HepG2 (cell line): Measurements from ENCODE around the gene SIVA1. TPM values are rescaled to one million over a fixed set of nuclear protein-coding genes. Genes with fewer than 3 reads are reported as not detected.

ENCODE experiments used
- ARID3A ChIP-seq: IDR thresholded peaks from 2 replicates; pipeline ENCODE4 v1.6.1; 2012; ENCODE audit warnings: low read depth, low read length, improper control_type of control experiment
- CEBPG ChIP-seq: IDR thresholded peaks from 2 replicates; pipeline ENCODE4 v1.6.1; 2016
- CSRNP1 ChIP-seq: sonication (generic); formaldehyde crosslinking; IDR thresholded peaks from 2 replicates; pipeline ENCODE4 v1.8.1; 2023; ENCODE audit warnings: mild to moderate bottlenecking, missing genetic modification reagents
- DDIT3 ChIP-seq: sonication (generic); formaldehyde crosslinking; IDR thresholded peaks from 2 replicates; pipeline ENCODE4 v1.4.0; 2020; ENCODE audit warnings: mild to moderate bottlenecking, missing genetic modification reagents
- ERF ChIP-seq: IDR thresholded peaks from 2 replicates; pipeline ENCODE4 v1.6.1; 2018; ENCODE audit warnings: missing biosample characterization, missing genetic modification reagents
- HOXD1 ChIP-seq: sonication (generic); formaldehyde crosslinking; IDR thresholded peaks from 2 replicates; pipeline ENCODE4 v1.5.0; 2020; ENCODE audit warnings: missing genetic modification reagents
- IRF2 ChIP-seq: IDR thresholded peaks from 2 replicates; pipeline ENCODE4 v1.6.1; 2018; ENCODE audit warnings: missing genetic modification reagents, missing compliant biosample characterization
- MED1 ChIP-seq: sonication (generic); formaldehyde crosslinking; IDR thresholded peaks from 2 replicates; pipeline ENCODE4 v1.4.0; 2020; ENCODE audit warnings: missing genetic modification reagents
- MEF2D ChIP-seq: sonication (generic); formaldehyde crosslinking; IDR thresholded peaks from 2 replicates; pipeline ENCODE4 v1.5.1; 2020; ENCODE audit warnings: mild to moderate bottlenecking, missing genetic modification reagents
- PBX2 ChIP-seq: IDR thresholded peaks from 2 replicates; pipeline ENCODE4 v1.6.1; 2016; ENCODE audit warnings: control low read depth
- RBFOX2 ChIP-seq: fragments of 200-400 bp; formaldehyde crosslinking; IDR thresholded peaks from 2 replicates; pipeline ENCODE4 v1.6.1; 2017; ENCODE audit warnings: low read depth, mild to moderate bottlenecking, low read length
- RORA ChIP-seq: sonication (generic); formaldehyde crosslinking; IDR thresholded peaks from 2 replicates; pipeline ENCODE4 v1.5.0; 2020; ENCODE audit warnings: mild to moderate bottlenecking, missing genetic modification reagents, moderate library complexity
- SUZ12 ChIP-seq: fragments of 150-350 bp; IDR thresholded peaks from 2 replicates; pipeline ENCODE4 v1.6.1; 2014; ENCODE audit warnings: low read depth, low read length
- ZBTB44 ChIP-seq: sonication (generic); formaldehyde crosslinking; IDR thresholded peaks from 2 replicates; pipeline ENCODE4 v1.4.0; 2020; ENCODE audit warnings: missing genetic modification reagents
- ZFP62 ChIP-seq: sonication (generic); formaldehyde crosslinking; IDR thresholded peaks from 2 replicates; pipeline ENCODE4 v1.4.0; 2020; ENCODE audit warnings: missing genetic modification reagents
- ZNF207 ChIP-seq: fragments of 450-650 bp; IDR thresholded peaks from 2 replicates; pipeline ENCODE4 v1.6.1; 2016; ENCODE audit warnings: antibody characterized with exemption, borderline replicate concordance
- ZNF570 ChIP-seq: sonication (generic); formaldehyde crosslinking; IDR thresholded peaks from 2 replicates; pipeline ENCODE4 v1.4.0; 2020; ENCODE audit warnings: mild to moderate bottlenecking, missing genetic modification reagents, borderline replicate concordance
- ZNF709 ChIP-seq: sonication (generic); formaldehyde crosslinking; IDR thresholded peaks from 2 replicates; pipeline ENCODE4 v1.5.0; 2020; ENCODE audit warnings: mild to moderate bottlenecking, missing genetic modification reagents
- ZNF800 ChIP-seq: sonication (generic); formaldehyde crosslinking; IDR thresholded peaks from 2 replicates; pipeline ENCODE4 v1.4.0; 2020; ENCODE audit warnings: missing genetic modification reagents
- ZNF83 ChIP-seq: sonication (generic); formaldehyde crosslinking; IDR thresholded peaks from 2 replicates; pipeline ENCODE4 v1.4.0; 2020; ENCODE audit warnings: missing genetic modification reagents, mild to moderate bottlenecking, borderline replicate concordance
- ZSCAN30 ChIP-seq: sonication (generic); formaldehyde crosslinking; IDR thresholded peaks from 2 replicates; pipeline ENCODE4 v1.5.0; 2020; ENCODE audit warnings: mild to moderate bottlenecking, missing genetic modification reagents
- polyA plus RNA-seq, 8 experiments: library from polyadenylated mRNA; depleted of rRNA in 3 of 8; stranded (reverse) in 7 of 8; unstranded in 1 of 8; fragments of >200 nt; fragmentation: Illumina TruSeq in 4 of 8; extraction: Trizol in 4 of 8; gene quantifications; 2 replicates each; pipeline versions ENCODE4 v1.2.1 to v1.2.3, GENCODE V29; 2011 to 2016; ENCODE audit warnings: low read depth in 4 of 8, missing spikeins in 1 of 8, mixed read lengths in 1 of 8; ENCODE audit not compliant: insufficient read depth in 1 of 8
- total RNA-seq, 5 experiments: library from RNA; depleted of rRNA; stranded (reverse); fragments of >200 nt; fragmentation: Illumina TruSeq; extraction: Trizol; gene quantifications; 2 replicates each; pipeline ENCODE4 v1.2.3, GENCODE V29; 2016; ENCODE audit warnings: low read depth in 1 of 5

The SIVA1 gene
- total and polyA plus RNA-seq, 2 of the 13 experiments (the other 11 are each of a cell fraction or from before 2014, with no cell fraction given), result 123 to 186 TPM

GRCh38 chr14:104752735-104753527 lies at the start of gene SIVA1 (continued):
- TF ChIP-seq ZSCAN30 (CRISPR knock-in tag) (no peak), HOXD1 (no peak; the same call in 1 of the 2 replicates), CEBPG (CRISPR knock-in tag) (no peak), ERF (CRISPR knock-in tag) (peak; percentile 75), RBFOX2 (peak; percentile 99), ZNF709 (CRISPR knock-in tag) (no peak), MEF2D (CRISPR knock-in tag) (no peak), IRF2 (CRISPR knock-in tag) (peak; percentile 66), ARID3A (no peak), RORA (CRISPR knock-in tag) (no peak), ZBTB44 (CRISPR knock-in tag) (no peak), DDIT3 (no peak), ZNF207 (no peak), SUZ12 (no peak), MED1 (CRISPR knock-in tag) (peak; percentile 65), ZNF570 (CRISPR knock-in tag) (0 out of 2 replicates have a peak, but pooled peaks have one; percentile 59), ZNF83 (CRISPR knock-in tag) (no peak; the same call in 1 of the 2 replicates), ZNF800 (peak; percentile 32; the same call in 1 of the 2 replicates), PBX2 (CRISPR knock-in tag) (no peak), CSRNP1 (CRISPR knock-in tag) (0 out of 2 replicates have a peak, but pooled peaks have one; percentile 49), ZFP62 (CRISPR knock-in tag) (0 out of 2 replicates have a peak, but pooled peaks have one; percentile 16)
